ENCODE results near the gene MAPK8.

The MAPK8 gene

DNA sequence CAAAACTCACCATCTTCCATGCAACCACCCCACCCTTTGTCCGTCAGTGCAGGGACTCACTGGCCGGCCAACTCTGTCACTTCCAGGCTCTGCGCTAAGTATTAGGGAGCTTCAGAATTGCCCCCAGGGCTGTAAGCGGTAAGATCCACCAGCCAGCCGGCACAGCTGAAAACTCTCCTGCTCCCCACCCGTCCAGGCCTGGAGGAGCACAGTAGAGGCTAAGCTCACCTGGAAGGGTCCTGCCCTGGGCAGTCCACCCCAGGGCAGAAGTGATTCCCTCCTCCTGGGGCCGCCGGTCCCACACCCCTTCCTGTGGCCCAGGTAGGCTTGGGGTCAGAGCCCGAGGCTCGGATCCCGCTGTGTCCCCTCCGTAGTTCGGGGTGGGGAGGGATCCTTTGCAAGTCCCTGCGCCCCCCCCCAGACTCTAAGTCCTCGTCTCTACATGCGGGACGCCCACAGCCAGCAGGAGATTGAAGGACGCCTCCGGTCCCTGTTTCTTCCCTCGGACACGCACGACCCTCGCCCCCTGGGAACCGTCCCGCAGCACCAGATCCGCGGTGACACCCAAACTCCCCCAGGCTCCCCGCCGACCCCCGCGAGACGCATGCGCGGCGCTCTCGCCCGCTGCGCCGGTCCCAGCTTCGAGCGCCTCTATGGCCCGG, 159.5 kb downstream of the MAPK8 start:
- peak overlapping the region; percentile 38; the same call in 1 of the 2 replicates for H3K27ac ChIP-seq
- no peak for TF ChIP-seq CTCF (conservative IDR thresholded peaks at IDR 0.05)
- TF ChIP-seq ZFX (IDR thresholded peaks at IDR 0.05), result no peak

DNA sequence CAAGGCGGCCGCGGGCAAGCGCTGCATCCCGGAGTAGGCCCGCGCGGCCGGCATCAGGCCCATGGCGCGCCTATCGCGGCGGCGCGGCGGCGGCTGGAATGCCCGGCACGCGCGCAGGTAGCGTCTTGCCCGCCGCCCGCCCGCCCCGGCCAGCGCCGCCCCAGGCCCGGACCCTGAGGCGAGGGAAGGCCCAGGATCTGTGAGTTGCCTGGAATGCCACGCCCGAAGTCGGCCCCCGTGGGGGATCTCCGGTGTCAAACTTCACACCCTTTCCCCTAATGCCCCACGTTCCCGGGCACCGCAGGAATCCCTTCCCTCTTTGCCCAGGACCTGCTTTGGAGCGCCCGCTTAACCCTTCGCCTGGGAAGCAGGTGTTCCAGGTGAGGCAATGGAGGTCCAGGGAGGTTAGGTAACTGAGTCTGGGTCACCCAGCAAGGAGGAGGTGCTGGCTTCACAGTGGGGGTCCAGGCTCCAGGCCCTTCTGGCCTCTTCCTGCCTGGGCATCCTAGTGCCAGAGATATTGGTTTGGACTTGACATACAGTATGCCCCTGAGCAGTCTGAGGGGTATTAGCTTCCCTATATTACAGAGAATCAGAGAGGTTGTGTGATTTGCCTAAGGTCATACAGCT, 160.2 kb downstream of the MAPK8 start:
- no peak for TF ChIP-seq CTCF (conservative IDR thresholded peaks at IDR 0.05)
- H3K27ac ChIP-seq, result no peak overlapping the region

DNA sequence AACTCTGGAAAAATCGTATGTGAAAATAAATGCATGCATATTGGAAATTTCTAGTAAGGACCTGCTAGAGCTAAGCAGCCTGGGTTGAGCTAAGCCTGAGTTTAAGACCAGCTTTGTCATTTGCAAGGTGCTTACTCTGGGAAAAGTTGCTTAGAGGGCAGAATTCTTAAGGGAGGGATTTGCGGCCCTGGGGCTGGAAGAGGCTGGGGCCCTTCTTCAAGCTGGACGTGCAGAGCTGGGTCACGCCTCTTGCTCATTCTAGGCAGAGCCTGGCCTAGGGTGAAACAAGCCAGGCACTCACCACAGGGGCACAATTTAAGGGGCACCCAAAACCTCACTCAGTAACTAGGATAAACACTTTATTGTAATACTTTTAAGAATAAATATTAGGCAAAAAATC, 161.2 kb downstream of the MAPK8 start:
- no peak overlapping the region for H3K27ac ChIP-seq
- TF ChIP-seq ZFX (IDR thresholded peaks at IDR 0.05) (no peak), CTCF (conservative IDR thresholded peaks at IDR 0.05) (no peak)

- TF ChIP-seq CTCF (conservative IDR thresholded peaks at IDR 0.05) (no peak), ZFX (IDR thresholded peaks at IDR 0.05) (no peak)
- no peak overlapping the region for H3K27ac ChIP-seq
Measured at GRCh38 chr10:48468130-48468790, 161.8 kb downstream of the MAPK8 start.

DNA sequence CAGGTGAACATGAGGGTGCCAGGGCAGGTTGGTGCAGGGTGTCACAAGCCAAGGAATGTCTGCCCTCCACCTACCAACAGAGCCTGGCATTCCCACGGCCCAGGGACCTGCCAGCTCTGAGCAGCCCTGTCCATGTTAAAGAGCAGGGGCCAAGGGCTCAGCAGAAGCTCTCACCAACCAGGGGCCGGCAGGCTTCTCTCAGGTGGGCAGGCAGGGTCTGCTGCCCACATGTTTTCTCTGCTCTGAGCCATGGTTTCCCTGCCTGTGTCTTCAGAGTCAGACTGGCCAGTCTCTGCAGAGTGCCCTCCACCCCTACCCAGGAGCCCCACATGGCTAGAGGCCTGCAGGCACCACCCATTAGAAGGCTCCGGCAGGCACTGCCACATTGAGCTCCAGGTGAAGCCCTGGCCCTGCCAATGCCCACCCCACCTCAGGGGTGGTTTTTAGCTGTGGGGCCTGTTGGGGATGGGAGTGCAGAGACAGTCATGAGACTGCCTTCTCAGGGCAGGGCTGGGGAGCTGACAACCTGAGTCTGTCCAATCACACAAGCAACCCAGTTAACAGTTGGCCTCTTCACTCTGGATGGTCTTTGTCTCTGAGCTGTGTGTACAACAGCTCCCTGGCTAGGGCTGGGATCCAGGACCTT, 162.5 kb downstream of the MAPK8 start:
- TF ChIP-seq ZFX (IDR thresholded peaks at IDR 0.05) (no peak), CTCF (conservative IDR thresholded peaks at IDR 0.05) (no peak)
- no peak overlapping the region for H3K27ac ChIP-seq

DNA sequence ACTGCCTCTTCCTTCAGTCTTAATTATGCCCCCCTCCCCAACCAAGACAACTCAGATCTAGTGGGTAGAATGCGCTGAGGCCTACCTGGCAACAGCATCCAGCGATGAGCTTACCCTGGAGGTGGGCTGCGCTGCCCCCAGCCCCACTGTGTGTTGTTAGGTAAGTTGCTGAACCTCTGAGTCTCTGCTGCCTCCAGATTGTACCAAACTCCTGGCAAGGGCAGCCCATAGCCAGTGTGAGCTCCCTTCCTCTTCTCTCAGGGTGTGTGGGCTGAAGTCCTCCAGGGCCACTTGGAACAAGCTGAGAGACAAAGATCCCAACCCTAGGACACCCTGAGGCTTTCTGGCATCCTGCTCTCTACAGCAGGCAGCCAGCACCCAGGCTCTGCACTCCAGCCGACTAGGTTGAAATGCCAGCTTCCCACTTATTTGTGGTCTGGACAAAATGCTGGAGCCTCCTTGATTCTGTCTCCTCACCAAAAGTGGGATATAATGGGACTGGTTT, 163.1 kb downstream of the MAPK8 start:
- no peak overlapping the region for H3K27ac ChIP-seq
- no peak for TF ChIP-seq ZFX (IDR thresholded peaks at IDR 0.05)
- TF ChIP-seq CTCF (conservative IDR thresholded peaks at IDR 0.05), result no peak
